Stimulated activated CD4-positive, alpha-beta T cell treated with anti-CD3 and anti-CD28 coated beads, TNF-alpha, amount 100 ng/mL, for 4 hours (primary cell): ENCODE data around the gene PTPN14.
"Not testable (repeated sequence)": the region's sequence is repeated elsewhere in the genome, so short reads cannot be mapped to it uniquely, and the experiment has no call there.

Experiments
- DNase-seq, 3 experiments: peaks; one replicate each; pipeline ENCODE4 v3.0.0-alpha.2; 2020; ENCODE audit warnings: low read depth in 3 of 3

Gene PTPN14

GRCh38 chr1:214541693-214542092 lies 9.7 kb downstream of the PTPN14 start:
- DNase-seq: no peak

GRCh38 chr1:214541206-214541605 lies 10.2 kb downstream of the PTPN14 start:
- no peak for DNase-seq

GRCh38 chr1:214540324-214540723 lies 11.1 kb downstream of the PTPN14 start:
- no peak for DNase-seq

GRCh38 chr1:214538496-214538895 lies 12.9 kb downstream of the PTPN14 start:
- DNase-seq: no peak

GRCh38 chr1:214537872-214538473 lies 13.4 kb downstream of the PTPN14 start:
- DNase-seq: no peak

- DNase-seq: no peak
These were observed 14.2 kb downstream of the PTPN14 start for GRCh38 chr1:214537219-214537618.

GRCh38 chr1:214532070-214532469 lies 19.3 kb downstream of the PTPN14 start:
- no peak for DNase-seq

GRCh38 chr1:214525535-214526019 lies 25.8 kb downstream of the PTPN14 start:
- no peak for DNase-seq

- DNase-seq: no peak
These were observed 26.6 kb downstream of the PTPN14 start for GRCh38 chr1:214524824-214525223.

- DNase-seq: no peak
These were observed 28.1 kb downstream of the PTPN14 start for GRCh38 chr1:214523124-214523824.

GRCh38 chr1:214521458-214521857 lies 29.9 kb downstream of the PTPN14 start:
- DNase-seq: not testable (repeated sequence)

GRCh38 chr1:214520544-214521165 lies 30.7 kb downstream of the PTPN14 start:
- DNase-seq: no peak

GRCh38 chr1:214518361-214518760 lies 33.0 kb downstream of the PTPN14 start:
- DNase-seq: no peak

- DNase-seq: no peak
These were observed 34.7 kb downstream of the PTPN14 start for GRCh38 chr1:214516434-214517326.

- DNase-seq: no peak
These were observed 35.6 kb downstream of the PTPN14 start for GRCh38 chr1:214515544-214516433.

- no peak for DNase-seq
These were observed 36.5 kb downstream of the PTPN14 start for GRCh38 chr1:214514819-214515383.

- no peak for DNase-seq
These were observed 37.2 kb downstream of the PTPN14 start for GRCh38 chr1:214514032-214514818.

- DNase-seq: no peak
These were observed 38.0 kb downstream of the PTPN14 start for GRCh38 chr1:214513394-214513793.

GRCh38 chr1:214511639-214511998 lies 39.8 kb downstream of the PTPN14 start:
- DNase-seq: no peak
